Eye (tissue), 1 donor: Measurements from ENCODE around the gene CHD5.
"Not testable (repeated sequence)": the region's sequence is repeated elsewhere in the genome, so short reads cannot be mapped to it uniquely, and the experiment has no call there.

ENCODE experiments used
- DNase-seq: peaks from one replicate; pipeline ENCODE4 v3.0.0-alpha.2; 2015

The CHD5 gene

DNA sequence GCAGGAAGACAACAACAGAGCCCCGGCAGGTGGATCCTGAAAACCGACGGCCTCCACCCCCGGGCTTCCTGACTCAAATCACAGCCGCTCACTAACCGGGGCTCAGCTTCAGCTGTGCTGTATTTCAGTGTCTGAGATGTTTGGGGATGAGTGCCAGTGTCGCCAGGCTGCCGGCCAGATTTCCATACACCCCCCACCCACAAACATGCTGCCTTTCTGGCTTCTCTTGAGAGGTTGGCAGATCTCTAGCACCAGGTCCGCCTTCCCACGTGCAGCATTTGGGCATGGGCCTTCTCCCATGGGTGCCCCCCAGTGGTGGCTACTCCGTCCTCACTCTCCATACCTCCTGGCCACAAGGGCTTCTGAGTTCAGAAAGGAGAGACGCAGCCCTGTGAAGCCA lies 99.7 kb downstream of the CHD5 start:
- peak; percentile 24 for DNase-seq

DNA sequence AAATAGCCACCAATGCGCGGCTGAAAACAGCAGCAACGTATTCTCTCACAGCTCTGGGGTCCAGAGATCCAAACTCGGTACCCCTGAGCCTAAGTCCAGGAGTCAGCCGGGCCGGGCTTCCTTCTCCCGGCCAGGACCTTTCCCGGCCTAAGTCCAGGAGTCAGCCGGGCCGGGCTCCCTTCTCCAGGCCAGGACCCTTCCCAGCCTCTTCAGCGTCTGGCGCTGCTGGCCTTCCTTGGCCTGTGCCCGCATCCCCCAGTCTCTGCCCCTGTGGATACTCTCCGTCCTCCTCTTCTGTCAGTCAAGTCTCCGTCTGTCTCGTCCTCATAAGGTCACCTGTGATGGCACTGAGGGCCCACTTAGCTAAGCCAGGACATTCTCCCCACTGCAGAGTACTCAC lies 102.2 kb downstream of the CHD5 start:
- no peak for DNase-seq

DNA sequence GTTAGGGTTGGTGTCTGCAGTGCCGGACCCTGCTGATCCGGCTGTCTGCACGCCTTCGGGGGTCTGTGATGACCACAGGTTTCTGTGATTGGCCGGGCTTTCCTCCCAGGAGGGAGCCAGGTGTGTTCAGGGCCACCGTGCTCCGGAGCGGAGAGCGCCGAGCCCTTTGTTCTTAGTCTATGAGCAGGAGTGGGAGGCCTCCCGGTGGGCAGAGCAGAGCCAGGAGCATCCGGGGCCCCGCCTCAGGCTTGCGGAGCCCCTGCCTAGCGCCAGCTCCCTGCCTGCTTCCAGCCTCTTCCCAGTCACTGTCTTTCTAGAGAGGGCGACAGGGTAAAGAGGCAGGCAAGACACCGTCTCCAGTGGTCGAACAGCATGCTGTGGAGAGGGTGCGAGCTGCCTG lies 102.6 kb downstream of the CHD5 start:
- no peak for DNase-seq

- DNase-seq: not testable (repeated sequence)
Measured at GRCh38 chr1:6077061-6077460, 103.1 kb downstream of the CHD5 start.

DNA sequence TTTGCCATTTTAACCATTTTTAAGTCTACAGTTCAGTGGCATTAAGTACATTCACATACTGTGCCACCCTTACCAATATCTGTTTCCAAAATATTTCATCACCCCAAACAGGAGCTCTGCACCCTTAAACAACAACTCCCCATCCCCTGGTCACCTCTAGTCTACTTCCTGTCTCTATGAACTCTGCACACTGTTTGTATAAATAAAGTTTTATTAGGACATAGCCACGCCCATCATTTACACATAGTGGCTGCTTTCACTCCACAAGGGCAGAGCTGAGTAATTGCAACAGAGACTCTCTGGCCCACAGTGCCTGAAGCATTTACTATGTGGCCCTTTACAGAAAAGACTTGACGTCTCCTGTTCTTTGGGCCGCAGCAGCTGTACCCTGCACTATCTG lies 104.4 kb downstream of the CHD5 start:
- no peak for DNase-seq

DNA sequence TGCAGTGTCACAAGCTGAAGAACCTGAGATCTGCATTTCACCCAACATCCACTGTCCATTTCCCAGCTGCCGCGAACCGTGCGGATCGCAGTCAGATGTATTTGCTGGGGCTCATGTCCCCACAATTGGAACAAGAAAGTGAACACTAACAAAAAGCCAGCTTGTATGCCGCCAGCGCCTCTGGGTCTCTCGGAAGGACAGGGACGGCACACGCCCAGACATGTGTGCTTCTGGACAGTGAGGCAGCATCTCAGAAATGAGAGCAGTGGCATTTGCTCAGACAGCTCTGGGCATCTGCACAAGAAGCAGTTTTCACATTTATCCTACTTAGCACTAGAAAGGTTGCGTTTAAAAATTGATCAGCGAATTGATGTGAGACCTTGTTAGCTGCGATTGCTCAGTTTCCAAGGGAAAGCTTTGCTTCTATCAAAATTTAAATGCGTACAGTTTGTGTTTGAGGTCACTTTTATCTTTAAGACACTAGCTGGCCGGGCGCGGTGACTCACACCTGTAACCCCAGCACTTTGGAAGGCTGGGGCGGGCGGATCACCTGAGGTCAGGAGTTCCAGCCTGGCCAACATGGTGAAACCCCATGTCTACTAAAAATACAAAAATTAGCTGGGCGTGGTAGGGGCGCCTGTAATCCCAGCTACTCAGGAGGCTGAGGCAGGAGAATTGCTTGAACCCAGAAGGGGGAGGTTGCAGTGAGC lies 105.8 kb downstream of the CHD5 start:
- no peak for DNase-seq

DNA sequence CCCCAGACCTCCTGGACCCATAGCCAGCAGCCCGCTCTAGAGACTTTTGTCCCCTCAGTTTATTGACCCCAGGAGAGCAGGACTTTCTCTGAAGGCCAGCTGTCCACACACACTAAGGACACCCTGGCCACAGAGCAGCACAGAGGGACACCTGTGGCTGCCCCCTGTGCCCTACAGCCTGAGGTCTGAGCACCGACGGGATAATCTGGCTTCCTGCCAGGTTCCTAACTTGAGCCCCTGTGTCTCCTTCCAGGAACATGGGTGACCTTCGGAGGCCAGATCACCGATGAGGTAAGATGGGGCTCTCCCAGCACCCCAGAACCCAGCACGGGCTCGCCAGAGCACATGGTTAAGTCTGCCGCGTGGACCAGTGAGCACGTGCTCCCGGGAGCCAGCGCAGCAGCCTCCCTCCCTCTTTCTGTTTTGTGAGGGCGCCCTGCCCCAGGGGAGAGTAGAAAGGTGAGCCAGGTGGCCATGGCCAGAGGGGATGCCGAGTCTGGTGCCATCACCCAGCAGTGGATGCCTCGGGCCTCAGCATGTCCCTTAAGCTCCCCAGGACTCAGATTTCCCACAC lies 106.6 kb downstream of the CHD5 start:
- DNase-seq: no peak

GRCh38 chr1:6072774-6073479 lies 107.2 kb downstream of the CHD5 start:
- DNase-seq: no peak

DNA sequence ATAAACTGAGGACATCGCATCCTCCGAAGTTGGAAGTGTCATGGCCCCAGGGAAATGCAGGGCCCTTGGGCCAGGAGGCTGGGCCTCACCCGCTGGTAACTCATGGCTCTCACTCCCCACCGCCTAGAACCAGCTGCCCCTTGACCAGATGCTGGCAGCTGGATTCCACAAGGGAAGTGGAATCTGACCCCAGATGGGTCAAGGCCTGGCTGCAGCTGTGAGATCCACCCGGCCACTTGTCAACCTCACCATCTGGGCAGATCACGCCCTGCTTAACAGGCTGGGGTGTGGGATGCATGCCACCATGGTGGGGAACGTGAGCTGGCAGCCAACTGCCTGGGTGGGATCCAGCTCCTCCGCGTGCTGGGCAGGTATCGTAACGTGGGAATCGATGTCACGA lies 108.9 kb downstream of the CHD5 start:
- no peak for DNase-seq

DNA sequence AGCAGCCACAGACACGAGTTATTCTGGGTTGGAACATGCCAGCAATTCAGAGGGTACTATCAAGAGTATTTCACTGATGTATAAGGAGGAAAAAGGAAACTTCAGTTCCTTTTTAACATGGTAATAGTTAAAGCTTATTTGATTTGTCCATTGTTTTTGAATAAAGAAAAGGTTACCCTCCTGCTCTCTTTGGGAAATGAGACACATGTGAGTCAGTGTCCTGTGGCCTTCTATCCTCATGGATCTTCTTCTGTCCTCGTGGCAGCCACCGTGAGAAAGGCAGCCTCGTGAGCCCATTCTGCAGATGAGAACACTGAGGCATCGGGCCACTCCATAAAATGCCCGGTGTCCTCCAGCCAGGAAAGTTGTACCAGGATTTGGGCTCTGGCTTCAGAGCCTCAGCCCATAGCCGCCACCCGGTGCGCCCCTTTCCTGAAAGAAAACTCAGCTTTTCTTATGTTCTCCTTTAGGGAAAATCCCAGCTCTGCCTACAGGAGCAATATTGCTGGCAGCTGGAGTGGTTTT lies 109.6 kb downstream of the CHD5 start:
- DNase-seq: no peak

DNA sequence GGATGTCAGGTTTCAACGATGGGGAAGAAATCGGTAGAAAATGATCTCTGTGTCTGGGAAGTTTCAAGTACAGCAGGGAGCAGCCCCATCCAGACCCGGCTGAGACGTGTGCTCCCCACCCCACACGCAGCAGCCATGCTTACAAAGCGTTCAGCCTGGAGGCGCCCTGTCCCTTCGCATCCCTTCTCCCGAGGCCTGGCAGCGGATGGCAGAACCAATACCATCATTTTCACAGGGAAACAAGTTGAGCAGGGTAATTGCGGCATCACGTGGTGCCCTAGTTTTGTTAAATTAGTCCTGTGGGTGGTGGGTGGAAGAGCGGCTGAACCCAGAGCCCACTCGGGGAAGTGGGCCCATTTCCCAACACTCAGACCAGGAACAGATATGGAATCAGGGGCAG lies 110.5 kb downstream of the CHD5 start:
- DNase-seq: peak; percentile 52

GRCh38 chr1:6068932-6069331 lies 111.2 kb downstream of the CHD5 start:
- peak; percentile 51 for DNase-seq

DNA sequence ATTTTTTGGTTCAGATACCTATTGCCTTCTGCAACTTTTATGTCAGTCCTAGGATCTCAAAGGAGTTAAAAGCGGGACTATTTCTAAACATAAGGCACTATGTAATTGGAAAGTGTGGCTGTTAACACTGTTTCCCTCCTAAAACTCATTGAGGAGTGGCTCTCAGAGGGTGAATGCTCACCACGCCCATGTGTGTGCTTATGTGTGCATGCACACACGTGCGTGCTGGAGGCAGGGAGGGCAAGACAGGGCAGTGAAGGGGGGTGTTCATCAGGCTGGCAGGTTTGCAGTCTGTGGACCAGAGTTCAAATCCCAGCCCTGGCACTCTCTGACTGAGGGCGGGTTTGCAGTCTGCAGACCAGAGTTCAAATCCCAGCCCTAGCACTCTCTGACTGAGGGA lies 112.0 kb downstream of the CHD5 start:
- DNase-seq: no peak

DNA sequence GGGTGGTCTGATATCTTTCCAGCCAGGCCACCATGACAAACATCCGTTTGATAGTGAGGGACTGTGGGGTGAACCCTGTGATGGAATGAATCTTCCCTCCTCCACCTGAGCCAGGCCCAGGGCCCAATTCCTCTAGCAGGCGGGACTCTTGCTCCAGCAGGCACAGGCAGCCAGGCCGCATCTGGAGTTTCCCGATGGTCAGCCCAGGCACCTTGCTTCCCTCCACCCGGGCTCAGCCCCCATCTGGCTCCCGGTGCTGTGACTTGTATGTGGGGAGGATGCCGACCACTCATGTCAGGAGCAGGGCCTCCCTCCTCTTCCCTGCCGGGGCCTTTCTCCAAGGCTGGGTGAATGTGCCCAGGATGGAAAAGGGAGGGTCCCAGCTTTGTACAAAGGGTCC lies 113.4 kb downstream of the CHD5 start:
- DNase-seq: no peak

GRCh38 chr1:6065093-6065858 lies 114.8 kb downstream of the CHD5 start:
- peak; percentile 83 for DNase-seq

GRCh38 chr1:6063532-6064053 lies 116.5 kb downstream of the CHD5 start:
- DNase-seq: not testable (repeated sequence)

GRCh38 chr1:6062670-6063069 lies 117.5 kb downstream of the CHD5 start:
- DNase-seq: no peak

- no peak for DNase-seq
Measured at GRCh38 chr1:6059866-6060265, 120.3 kb downstream of the CHD5 start.

GRCh38 chr1:6057170-6057845 lies 122.8 kb downstream of the CHD5 start:
- no peak for DNase-seq

- no peak for DNase-seq
Measured at GRCh38 chr1:6056572-6056948, 123.6 kb downstream of the CHD5 start.

GRCh38 chr1:6054596-6054995 lies 125.5 kb downstream of the CHD5 start:
- no peak for DNase-seq

- DNase-seq: no peak
Measured at GRCh38 chr1:6053206-6053546, 126.9 kb downstream of the CHD5 start.
